ENCODE data around the gene PPARG.
"Not testable (repeated sequence)": the region's sequence is repeated elsewhere in the genome, so short reads cannot be mapped to it uniquely, and the experiment has no call there.

Gene PPARG

DNA sequence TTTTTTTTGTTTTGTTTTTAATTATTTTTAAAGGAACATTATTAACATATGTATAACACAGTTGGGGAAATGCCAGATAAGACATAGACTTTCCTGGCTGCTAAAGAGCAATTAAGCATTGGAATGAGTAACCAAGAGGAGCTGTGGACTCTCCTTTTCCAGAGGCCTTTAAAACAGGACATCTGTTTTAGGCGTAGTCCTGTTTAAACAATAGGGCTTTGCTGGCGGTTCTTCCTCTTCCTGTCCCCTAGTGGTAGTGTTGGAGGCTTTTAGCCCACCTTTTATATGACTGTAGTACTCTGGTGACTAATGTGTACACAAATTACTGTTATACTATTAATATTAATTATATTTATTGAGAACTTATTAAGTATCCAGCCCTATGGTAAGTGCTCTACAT, 81.9 kb downstream of the PPARG start:
- in situ Hi-C loops (cut with MboI; ENCODE audit: low sequenced_read_pairs), result no loop called here

DNA sequence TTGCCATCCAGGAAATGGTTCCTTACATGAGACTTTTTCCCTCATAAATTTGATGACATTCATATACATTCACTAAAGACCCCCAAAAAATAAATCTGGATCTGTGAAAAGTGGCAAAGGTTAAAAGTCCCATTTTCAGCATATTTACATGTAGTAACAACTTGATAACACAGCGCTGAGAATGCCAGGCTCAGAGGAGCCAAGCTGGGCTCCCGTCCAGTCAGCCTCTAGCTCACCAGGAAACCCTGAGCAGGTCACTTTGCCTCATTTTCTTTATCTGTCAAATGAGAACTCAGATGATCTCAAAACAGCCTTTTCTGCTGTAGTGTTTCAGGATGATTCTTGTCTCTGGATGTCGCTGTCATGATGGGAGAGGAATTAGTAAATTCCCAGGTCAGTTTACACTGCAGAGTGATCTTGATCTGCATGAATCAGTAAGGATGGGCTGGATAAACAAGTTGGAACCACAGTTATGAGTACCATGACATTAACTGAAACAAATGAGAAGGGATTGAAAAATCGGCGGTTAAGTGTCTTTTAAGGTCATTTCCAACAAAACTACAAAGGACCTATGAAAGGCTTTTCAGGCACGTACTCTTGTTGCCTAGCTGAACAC, 82.8 kb downstream of the PPARG start:
- in situ Hi-C loops (cut with MboI; ENCODE audit: low sequenced_read_pairs), result no loop called here

DNA sequence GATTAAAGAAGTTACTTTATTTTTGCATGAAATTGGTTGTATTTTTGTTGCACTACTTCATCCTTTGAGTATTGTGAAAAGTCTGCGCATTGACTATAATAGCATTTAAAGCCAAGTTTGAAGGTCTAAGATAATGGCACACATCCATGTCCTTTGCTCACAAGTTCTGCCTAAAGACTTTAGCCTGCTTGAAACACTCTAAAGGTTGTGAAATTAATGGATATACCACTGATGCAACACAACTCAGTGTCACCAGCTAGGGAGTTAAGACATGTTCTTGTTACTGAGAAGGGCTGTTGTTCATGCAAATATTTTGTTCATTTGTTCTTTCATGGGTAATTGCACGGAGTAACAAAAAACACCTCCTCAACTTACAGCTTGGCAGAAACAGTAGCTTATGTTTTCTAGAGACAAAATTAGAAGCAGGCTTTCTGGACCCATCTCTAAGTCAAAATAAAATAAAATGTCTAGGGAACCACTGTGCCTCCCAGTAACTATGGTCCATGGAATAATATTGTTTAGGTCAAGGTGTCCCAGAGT, 83.9 kb downstream of the PPARG start:
- in situ Hi-C loops (cut with MboI; ENCODE audit: low sequenced_read_pairs), result no loop called here

GRCh38 chr3:12375572-12375971, 86.7 kb downstream of the PPARG start:
- in situ Hi-C loops (cut with MboI; ENCODE audit: low sequenced_read_pairs), result no loop called here

DNA sequence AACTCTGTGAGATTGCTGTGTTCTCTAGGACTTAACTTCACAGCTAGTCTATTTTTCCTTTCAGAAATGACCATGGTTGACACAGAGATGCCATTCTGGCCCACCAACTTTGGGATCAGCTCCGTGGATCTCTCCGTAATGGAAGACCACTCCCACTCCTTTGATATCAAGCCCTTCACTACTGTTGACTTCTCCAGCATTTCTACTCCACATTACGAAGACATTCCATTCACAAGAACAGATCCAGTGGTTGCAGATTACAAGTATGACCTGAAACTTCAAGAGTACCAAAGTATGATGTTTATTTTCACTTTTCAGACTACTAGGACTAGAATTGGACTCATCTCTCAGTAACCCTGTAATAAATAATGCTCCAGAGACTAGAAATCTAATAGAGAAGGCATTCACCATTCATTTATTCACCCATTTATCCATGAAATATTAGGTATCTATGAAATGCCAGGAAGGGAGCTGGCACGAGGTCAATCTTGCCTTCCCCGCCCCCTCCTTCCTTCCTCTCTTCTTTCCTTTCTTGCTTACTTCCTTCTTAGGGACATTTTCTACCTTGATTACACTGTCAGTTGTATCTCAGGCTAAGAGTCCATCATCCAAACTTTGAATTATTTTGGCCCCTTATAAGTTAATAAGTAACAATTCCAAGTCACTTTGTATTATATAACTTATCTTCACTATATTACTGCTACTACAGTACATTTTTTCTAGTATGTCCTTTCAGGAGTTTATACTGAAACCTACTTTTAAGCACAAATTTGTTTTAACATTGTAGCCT, 91.0 kb downstream of the PPARG start:
- in situ Hi-C loops (cut with MboI; ENCODE audit: low sequenced_read_pairs), result no loop called here

GRCh38 chr3:12380461-12380860, 91.6 kb downstream of the PPARG start:
- in situ Hi-C loops (cut with MboI; ENCODE audit: low sequenced_read_pairs), result no loop called here

DNA sequence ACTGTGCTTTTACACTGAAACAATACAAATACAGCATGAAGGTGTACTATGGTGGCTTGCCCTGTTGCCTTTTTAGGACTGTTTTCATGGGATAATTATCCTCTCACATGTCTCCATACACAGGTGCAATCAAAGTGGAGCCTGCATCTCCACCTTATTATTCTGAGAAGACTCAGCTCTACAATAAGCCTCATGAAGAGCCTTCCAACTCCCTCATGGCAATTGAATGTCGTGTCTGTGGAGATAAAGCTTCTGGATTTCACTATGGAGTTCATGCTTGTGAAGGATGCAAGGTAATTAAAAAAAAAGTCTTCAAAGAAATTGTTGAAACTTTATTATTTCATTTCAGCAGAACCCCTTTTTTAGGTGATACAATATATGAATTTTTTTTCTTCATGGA, 92.3 kb downstream of the PPARG start:
- in situ Hi-C loops (cut with MboI; ENCODE audit: low sequenced_read_pairs), result no loop called here

GRCh38 chr3:12383218-12383617, 94.3 kb downstream of the PPARG start:
- in situ Hi-C loops (cut with MboI; ENCODE audit: low sequenced_read_pairs), result no loop called here

- in situ Hi-C loops (cut with MboI; ENCODE audit: low sequenced_read_pairs), result no loop called here
Observed at GRCh38 chr3:12384451-12385233, 95.8 kb downstream of the PPARG start.

DNA sequence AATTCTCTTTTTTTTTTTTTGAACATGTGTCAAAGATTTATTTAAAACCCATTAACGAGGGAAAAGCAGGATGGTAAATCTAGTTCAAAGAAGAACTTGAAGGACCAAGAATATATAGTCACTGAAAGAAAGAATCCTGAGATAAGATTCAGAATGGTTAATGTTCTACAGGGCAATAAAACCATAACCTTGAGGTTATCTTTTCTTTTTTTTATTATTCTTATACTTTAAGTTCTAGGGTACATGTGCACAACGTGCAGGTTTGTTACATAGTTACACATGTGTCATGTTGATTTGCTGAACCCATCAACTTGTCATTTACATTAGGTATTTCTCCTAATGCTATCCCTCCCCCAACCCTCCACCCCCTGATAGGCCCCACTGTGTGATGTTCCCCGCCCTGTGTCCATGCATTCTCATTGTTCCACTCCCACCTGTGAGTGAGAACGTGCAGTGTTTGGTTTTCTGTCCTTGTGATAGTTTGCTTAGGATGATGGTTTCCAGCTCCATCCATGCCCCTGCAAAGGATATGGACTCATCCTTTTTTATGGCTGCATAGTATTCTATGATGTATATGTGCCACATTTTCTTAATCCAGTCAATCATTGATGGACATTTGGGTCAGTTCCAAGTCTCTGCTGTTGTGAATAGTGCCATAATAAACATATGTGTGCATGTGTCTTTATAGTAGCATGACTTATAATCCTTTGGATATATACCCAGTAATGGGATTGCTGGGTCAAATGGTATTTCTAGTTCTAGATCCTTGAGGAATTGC, 97.8 kb downstream of the PPARG start:
- in situ Hi-C loops (cut with MboI; ENCODE audit: low sequenced_read_pairs), result not testable (repeated sequence)

DNA sequence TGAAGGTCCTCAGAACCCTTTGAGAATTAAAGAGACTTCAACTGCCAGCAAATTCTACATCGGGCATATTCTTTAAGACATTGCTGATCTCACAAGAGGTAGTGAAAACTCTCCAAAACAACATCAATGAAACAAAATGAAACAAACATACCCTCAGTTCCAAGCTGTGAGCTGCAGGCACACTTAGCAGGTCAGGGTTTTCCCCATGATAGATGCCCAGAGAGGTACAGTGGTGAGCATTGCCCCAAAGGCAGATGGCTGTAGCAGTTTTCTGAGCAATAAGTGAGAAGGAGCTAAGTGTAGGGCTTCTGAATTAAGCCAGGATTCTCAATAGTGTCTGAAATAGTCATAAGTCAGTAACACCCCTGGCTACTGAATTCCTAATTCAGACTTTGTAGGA, 99.3 kb downstream of the PPARG start:
- in situ Hi-C loops (cut with MboI; ENCODE audit: low sequenced_read_pairs), result no loop called here

DNA sequence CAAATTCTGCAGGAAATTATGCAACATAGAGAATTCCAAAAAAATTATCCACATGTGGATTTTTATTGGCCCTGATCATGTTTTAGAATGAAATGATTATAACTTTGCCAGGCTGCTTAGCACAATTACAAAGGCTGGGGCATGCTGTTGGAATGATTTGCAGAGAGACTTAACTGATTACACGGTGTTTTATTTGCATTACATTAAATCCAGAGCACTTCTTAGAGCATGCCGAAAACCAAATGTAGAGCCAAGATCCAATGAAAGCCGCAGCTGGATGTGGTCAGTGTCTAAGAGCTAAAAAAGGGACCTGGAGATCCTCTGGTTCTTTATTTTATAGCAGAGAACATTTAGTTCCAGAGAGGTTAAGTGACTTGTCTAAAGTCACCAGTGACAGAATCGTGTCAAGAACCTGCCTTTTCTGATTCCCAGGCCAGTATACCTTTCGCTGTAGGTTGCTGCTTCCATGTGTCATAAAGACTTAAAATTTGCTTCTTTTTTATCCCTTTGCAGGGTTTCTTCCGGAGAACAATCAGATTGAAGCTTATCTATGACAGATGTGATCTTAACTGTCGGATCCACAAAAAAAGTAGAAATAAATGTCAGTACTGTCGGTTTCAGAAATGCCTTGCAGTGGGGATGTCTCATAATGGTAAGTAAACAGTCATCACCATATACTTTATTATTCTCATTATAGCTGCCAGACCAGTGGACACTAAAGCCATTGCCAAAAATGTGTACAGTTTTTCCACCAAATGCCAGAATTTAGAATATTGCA, 103.4 kb downstream of the PPARG start:
- in situ Hi-C loops (cut with MboI; ENCODE audit: low sequenced_read_pairs), result no loop called here

- in situ Hi-C loops (cut with MboI; ENCODE audit: low sequenced_read_pairs), result no loop called here
Observed at GRCh38 chr3:12393894-12394293, 105.0 kb downstream of the PPARG start.

- in situ Hi-C loops (cut with MboI; ENCODE audit: low sequenced_read_pairs), result no loop called here
Observed at GRCh38 chr3:12394569-12395271, 105.8 kb downstream of the PPARG start.

DNA sequence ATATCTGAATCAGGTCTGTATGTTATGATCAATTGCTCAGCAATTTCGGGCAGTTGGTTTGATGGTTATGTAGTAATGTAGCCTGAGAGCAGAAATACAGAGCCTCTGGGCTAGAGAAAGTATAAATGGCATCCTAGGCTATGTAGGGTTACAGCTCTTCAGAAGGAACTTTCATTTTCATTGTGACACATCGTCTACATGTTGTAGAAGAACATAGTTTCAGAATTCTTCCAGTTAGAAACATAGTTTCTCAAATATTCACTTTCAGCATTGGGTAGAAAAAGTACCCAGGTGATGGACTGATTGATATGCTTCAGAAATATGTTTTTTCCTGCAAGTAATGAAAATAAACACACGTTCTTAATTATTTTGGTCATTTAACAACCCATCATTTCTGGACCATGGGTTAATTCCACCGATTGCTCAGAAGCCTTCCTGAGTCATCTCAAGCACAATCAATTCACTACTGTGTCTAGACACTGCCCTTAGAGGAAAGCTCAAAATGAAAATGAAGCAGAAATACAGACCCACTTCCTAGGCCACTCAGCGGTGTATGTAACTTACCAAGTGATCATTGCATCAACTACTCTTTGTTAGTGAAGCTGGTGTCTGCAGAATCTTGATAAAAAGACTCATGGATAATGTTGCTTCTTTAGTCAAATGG, 106.6 kb downstream of the PPARG start:
- in situ Hi-C loops (cut with MboI; ENCODE audit: low sequenced_read_pairs), result no loop called here

- in situ Hi-C loops (cut with MboI; ENCODE audit: low sequenced_read_pairs), result no loop called here
Observed at GRCh38 chr3:12396471-12396870, 107.6 kb downstream of the PPARG start.

DNA sequence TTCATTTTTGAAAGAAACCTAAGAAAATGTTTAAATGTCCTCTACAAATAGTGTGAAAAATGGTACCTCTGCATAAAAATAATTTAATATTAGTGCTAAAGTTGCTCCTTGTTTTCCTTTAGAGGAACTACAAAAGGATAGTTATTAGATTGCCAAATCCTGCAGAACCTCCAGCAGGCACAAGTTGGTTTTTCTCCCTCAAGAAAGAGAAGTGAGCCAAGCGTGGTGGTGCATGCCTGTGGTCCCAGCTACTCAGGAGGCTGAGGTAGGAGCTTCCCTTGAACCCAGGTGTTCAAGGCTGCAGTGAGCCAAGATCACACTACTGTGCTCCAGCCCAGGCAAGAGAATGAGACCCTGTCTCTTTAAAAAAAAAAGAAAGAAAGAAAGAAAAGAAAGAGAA, 110.4 kb downstream of the PPARG start:
- in situ Hi-C loops (cut with MboI; ENCODE audit: low sequenced_read_pairs), result no loop called here

DNA sequence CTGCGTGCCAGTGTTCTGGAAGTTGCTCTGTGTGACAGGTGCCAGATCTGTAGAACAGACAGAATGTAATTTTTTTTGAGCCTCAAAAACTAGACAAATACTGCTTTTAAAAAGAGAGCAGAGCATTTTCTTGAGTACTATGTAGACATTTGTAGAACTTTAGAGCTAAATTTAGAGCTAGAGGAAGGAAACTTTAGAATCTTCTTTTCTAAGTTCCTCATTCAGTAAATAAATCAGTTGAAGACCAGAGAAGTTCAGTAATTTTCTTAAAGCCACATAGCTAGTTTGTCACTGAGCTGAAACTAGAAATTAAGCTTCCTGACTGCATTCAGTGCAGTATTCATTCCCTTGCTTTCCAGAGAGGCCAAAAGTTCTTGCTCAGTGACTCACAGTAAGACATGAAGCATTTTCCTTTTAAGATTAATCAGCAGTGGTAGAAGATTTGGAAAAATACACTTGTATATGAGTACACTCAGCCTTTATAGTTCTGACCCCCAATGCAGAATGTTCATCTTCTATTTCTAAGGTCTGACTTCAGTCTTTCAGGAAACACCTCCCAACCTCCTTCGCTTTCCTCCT, 111.8 kb downstream of the PPARG start:
- in situ Hi-C loops (cut with MboI; ENCODE audit: low sequenced_read_pairs), result no loop called here

GRCh38 chr3:12401208-12401607, 112.3 kb downstream of the PPARG start:
- in situ Hi-C loops (cut with MboI; ENCODE audit: low sequenced_read_pairs), result no loop called here

All from HL-60/S4 (cell line).